GM10847 (cell line): Measurements from ENCODE around the gene EIF4A3.
A peak's percentile ranks its signal among the peaks of the same experiment; 100 is the strongest.

Experiments
- POLR2A ChIP-seq: IDR thresholded peaks from 2 replicates; pipeline ENCODE4 v1.6.1; 2011; ENCODE audit not compliant: insufficient read length; ENCODE audit errors: extremely low read depth

The EIF4A3 gene

DNA sequence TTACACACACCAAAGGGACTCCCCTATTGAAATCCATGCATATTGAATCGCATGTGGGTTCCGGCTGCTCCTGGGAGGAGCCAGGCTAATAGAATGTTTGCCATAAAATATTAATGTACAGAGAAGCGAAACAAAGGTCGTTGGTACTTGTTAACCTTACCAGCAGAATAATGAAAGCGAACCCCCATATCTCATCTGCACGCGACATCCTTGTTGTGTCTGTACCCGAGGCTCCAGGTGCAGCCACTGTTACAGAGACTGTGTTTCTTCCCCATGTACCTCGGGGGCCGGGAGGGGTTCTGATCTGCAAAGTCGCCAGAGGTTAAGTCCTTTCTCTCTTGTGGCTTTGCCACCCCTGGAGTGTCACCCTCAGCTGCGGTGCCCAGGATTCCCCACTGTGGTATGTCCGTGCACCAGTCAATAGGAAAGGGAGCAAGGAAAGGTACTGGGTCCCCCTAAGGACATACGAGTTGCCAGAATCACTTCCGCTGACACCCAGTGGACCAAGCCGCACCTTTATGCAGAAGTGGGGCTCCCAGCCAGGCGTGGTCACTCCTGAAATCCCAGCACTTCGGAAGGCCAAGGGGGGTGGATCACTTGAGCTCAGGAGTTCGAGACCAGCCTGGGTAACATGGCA lies 43.4 kb downstream of the EIF4A3 start:
- no peak for TF ChIP-seq POLR2A

DNA sequence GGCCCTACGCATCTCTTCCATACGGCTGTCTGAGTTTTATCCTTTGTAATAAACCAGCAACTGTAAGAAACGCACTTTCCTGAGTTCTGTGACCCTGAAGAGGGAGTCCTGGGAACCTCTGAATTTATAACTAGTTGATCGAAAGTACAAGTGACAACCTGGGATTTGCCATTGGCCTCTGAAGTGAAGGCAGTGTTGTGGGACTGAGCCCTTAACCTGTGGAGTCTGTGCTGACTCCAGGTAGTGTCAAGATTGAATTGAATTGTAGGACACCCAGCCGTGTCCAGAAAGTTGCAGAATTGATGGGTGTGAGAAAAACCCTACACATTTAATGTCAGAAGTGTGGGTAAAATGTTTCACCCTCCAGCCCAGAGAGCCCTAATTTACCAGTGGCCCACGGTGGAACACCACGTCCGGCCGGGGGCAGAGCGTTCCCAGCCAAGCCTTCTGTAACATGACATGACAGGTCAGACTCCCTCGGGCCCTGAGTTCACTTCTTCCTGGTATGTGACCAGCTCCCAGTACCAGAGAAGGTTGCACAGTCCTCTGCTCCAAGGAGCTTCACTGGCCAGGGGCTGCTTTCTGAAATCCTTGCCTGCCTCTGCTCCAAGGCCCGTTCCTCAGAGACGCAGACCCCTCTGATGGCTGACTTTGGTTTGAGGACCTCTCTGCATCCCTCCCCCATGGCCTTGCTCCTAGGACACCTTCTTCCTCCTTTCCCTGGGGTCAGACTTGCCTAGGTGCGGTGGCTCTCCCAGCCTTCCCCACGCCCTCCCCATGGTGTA lies 44.1 kb downstream of the EIF4A3 start:
- no peak for TF ChIP-seq POLR2A

DNA sequence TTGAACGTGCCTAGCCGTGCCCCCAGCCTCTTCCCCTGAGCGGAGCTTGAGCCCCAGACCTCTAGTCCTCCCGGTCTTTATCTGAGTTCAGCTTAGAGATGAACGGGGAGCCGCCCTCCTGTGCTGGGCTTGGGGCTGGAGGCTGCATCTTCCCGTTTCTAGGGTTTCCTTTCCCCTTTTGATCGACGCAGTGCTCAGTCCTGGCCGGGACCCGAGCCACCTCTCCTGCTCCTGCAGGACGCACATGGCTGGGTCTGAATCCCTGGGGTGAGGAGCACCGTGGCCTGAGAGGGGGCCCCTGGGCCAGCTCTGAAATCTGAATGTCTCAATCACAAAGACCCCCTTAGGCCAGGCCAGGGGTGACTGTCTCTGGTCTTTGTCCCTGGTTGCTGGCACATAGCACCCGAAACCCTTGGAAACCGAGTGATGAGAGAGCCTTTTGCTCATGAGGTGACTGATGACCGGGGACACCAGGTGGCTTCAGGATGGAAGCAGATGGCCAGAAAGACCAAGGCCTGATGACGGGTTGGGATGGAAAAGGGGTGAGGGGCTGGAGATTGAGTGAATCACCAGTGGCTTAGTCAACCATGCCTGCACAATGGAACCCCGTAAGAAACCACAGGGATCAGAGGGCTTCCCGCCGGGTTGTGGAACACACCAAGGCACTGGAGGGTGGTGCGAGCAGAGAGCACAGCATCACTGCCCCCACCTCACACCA lies 44.8 kb downstream of the EIF4A3 start:
- no peak for TF ChIP-seq POLR2A

DNA sequence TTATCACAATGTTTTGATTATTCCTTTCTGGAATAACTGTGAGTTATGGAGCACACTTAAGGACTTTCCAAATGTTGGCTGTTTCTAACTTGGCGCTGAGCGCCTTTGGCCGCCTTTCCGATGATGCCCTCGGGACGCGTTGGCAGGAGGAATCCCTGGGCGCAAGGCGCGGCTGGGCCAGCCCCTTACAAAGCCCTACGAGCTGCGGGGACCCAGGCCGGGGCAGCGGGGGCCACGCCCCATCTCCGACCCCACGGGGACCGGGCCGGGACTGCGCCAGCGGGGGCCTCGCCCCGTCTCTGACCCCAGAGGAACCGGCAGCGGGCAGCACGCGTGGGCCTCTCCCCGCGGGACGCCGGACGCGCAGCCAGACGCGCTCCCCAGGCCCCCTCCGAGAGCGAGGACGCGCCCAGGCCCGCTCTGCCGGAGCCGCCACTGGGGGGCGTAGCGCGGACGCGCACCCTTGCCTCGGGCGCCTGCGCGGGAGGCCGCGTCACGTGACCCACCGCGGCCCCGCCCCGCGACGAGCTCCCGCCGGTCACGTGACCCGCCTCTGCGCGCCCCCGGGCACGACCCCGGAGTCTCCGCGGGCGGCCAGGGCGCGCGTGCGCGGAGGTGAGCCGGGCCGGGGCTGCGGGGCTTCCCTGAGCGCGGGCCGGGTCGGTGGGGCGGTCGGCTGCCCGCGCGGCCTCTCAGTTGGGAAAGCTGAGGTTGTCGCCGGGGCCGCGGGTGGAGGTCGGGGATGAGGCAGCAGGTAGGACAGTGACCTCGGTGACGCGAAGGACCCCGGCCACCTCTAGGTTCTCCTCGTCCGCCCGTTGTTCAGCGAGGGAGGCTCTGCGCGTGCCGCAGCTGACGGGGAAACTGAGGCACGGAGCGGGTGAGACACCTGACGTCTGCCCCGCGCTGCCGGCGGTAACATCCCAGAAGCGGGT lies 45.6 kb downstream of the EIF4A3 start, which contains the start of gene GAA:
TSS of gene GAA (plus strand) at position 571 of the 935 bp plus-strand sequence. CDS start 3,006 bp downstream, outside the sequence.
- peak; percentile 72 for TF ChIP-seq POLR2A

GRCh38 chr17:80100035-80100323 lies 46.9 kb downstream of the EIF4A3 start:
- TF ChIP-seq POLR2A = no peak

- no peak for TF ChIP-seq POLR2A
These were observed 47.5 kb downstream of the EIF4A3 start for GRCh38 chr17:80099291-80100034.

DNA sequence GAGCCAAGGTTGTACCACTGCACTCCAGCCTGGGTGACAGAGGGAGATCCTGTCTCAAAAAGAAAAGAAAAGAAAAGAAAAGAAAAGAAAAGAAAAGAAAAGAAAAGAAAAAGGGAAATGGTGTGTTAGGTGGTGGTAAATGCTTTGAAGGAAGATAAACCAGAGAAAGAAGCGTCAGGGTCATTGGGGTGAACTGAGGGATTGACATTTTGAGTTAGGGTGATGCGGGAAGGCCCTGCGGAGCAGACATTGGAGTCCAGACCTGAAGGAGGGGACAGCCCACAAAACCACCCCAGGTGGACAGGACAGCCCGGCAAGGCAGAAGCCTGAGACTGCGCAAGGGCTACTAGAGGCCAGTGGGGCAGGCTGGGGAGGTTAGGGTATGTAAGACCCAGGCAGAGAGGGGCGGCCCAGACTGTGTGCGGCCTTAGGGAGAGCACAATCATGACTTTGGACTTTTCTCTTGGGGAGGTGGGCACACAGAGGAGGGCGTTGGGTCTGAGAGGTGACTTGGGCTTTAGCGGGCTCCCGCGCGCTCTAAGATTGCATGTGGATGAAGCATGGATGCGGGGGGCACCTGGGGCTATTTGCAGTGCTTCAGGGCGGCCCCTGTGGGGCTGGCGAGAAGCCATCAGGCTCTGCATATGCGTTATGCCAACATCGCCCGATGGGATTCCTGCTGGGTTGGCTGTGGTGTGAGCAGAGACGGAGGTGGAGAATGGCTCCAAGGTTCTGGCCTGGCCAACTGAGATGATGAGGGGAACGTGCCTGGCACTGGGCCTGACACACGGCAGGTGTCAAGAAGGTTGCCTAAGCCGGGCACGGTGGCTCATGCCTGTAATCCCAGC lies 48.9 kb downstream of the EIF4A3 start:
- TF ChIP-seq POLR2A = no peak

DNA sequence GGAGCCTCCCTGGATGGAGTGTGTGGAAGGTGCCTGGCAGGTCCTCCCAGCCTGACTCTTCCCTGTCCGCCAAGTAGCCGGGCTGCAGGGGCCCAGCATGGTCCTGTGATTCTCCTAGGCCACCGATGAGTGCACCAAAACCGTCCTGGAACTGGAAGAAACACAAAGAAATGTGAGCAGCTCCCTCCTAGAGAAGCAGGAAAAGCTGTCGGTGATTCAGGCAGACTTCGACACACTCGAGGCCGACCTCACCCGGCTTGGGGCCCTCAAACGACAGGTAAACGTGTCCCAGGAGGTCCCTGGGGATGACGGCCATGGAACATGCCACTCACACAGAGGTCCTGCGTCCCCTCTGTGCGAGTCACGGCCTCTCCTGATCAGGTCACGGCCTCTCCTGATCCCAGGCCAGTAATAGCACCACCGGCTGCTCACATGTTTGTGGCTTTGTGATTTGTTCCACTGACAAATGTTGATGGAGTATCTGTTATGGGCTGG lies 49.8 kb downstream of the EIF4A3 start:
- TF ChIP-seq POLR2A = no peak

GRCh38 chr17:80096561-80097021 lies 50.3 kb downstream of the EIF4A3 start:
- TF ChIP-seq POLR2A = no peak

DNA sequence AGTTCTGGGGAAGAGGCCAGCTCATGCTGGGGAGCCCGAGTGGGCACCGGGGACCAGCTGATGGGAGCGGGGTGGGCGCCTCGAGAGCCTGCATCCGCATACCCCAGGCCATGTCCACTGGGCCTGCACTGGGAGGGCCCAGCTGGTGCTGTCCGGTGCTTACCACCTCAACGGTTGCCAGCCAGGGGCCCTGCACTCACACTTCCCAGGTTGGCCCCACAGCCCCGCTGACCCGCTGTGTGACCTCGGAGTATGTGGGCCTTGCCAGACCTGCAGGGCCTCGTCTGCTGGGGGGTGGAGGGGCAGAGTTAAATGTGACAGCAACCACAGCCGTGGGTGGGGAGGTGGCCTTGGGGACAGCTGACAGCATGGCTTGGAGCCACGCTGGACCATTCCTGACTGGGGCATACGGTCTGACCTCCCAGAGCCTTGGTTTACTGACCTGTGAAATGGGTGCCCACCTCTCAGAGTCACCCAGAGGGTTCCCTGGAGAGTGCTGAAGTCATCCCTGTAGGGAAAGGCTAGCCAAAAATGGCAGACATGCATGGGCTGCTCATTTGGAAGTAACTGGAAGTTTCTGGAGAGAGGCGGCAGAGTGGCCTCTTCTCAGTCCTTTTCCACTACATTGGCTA lies 51.0 kb downstream of the EIF4A3 start:
- no peak for TF ChIP-seq POLR2A

GRCh38 chr17:80095038-80095843 lies 51.7 kb downstream of the EIF4A3 start:
- TF ChIP-seq POLR2A = no peak

- TF ChIP-seq POLR2A = no peak
These were observed 54.0 kb downstream of the EIF4A3 start for GRCh38 chr17:80092959-80093358.
